Esophagus squamous epithelium (tissue), 5 donors: ENCODE results near the gene ZNF532. TPM values are rescaled to one million over a fixed set of nuclear protein-coding genes. Genes with fewer than 3 reads are reported as not detected.

Experiments
- DNase-seq: peaks from one replicate; lab custom pipeline; 2025; lab: John Stamatoyannopoulos, UW
- H3K27ac ChIP-seq, 4 donors: fragments of 200-600 bp; sonication (generic); one replicate each; pipeline ENCODE4 v1.5.1; 2016 to 2019; ENCODE audit warnings: mild to moderate bottlenecking in 1 of 4
- H3K27me3 ChIP-seq, 4 donors: fragments of 200-600 bp; sonication (generic); 1 replicate in 3 of 4; 2 replicates in 1 of 4; pipeline versions ENCODE4 v1.5.1 to v1.6.0; 2017 to 2021; ENCODE audit warnings: antibody characterized with exemption in 1 of 4
- H3K36me3 ChIP-seq, 3 donors: fragments of 200-600 bp; sonication (generic); one replicate each; pipeline ENCODE4 v1.5.1; 2016 to 2019
- H3K4me1 ChIP-seq, 3 donors: fragments of 200-600 bp; sonication (generic); one replicate each; pipeline ENCODE4 v1.5.1; 2017 to 2019
- H3K4me3 ChIP-seq, 4 donors: fragments of 200-600 bp; sonication (generic); 1 replicate in 3 of 4; 2 replicates in 1 of 4; pipeline ENCODE4 v1.5.1; 2016 to 2019; ENCODE audit warnings: mild to moderate bottlenecking in 2 of 4, moderate library complexity in 1 of 4
- H3K9me3 ChIP-seq, 3 donors: fragments of 200-600 bp; sonication (generic); one replicate each; pipeline ENCODE4 v1.5.1; 2016 to 2019
- POLR2A ChIP-seq, 4 donors: fragments of 450-650 bp; IDR thresholded peaks; one replicate each; pipeline ENCODE4 v1.6.1; 2017; ENCODE audit warnings: antibody characterized with exemption in 4 of 4, mild to moderate bottlenecking in 4 of 4, moderate library complexity in 3 of 4
- WGBS, 2 donors: methylation state at CpG; one replicate each; pipeline ENCODE4 v1.1.5; 2018; 5-methylcytosine and 5-hydroxymethylcytosine counted together
- intact Hi-C: fragments of 100-400 bp; cut with DNase I; formaldehyde crosslinking; loops from one replicate; pipeline ENCODE4 v1.15.0; 2022
- total RNA-seq, 4 donors: library from RNA; depleted of rRNA; stranded (reverse); fragments of >200 nt; gene quantifications; one replicate each; pipeline ENCODE4 v1.1.0, GENCODE V29; 2016
- TF ChIP-seq, protein P1 (sequence below), 6 experiments: fragments of 450-650 bp in 4 of 6; fragments of 200-600 bp in 2 of 6; sonication (generic) in 2 of 6; IDR thresholded peaks; one replicate each; pipeline ENCODE4 v1.5.1; 2016 to 2019; ENCODE audit warnings: antibody characterized with exemption in 6 of 6, mild to moderate bottlenecking in 4 of 6, moderate library complexity in 4 of 6
- donor health status: DM: yes; HTN: yes; CAD: no.

ZNF532 gene
- total RNA-seq, 4 donors from 2014 or later, result 30.7 to 52.3 (median 32.6) TPM

DNA sequence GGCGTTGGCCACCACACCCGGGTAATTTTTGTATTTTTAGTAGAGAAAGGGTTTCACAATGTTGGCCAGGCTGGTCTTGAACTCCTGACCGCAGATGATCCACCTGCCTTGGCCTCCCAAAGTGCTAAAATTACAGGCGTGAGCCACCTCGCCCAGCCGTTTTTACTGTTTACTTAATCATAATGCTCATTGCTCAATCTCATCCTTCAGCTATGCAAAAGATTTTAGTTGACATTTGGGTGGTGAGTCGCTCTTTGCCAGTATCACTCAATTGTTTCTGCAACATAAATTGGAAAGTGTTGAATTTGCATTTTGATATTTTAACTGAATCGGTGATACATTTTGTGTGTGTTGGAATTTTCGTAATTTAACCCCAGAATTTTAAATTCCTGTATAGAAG, 7.8 kb upstream of the ZNF532 start:
- no peaks in the 10 kb centered on the region for H3K27me3 ChIP-seq
- TF ChIP-seq POLR2A (IDR thresholded peaks at IDR 0.05), result no peak
- TF ChIP-seq, protein P1, sequence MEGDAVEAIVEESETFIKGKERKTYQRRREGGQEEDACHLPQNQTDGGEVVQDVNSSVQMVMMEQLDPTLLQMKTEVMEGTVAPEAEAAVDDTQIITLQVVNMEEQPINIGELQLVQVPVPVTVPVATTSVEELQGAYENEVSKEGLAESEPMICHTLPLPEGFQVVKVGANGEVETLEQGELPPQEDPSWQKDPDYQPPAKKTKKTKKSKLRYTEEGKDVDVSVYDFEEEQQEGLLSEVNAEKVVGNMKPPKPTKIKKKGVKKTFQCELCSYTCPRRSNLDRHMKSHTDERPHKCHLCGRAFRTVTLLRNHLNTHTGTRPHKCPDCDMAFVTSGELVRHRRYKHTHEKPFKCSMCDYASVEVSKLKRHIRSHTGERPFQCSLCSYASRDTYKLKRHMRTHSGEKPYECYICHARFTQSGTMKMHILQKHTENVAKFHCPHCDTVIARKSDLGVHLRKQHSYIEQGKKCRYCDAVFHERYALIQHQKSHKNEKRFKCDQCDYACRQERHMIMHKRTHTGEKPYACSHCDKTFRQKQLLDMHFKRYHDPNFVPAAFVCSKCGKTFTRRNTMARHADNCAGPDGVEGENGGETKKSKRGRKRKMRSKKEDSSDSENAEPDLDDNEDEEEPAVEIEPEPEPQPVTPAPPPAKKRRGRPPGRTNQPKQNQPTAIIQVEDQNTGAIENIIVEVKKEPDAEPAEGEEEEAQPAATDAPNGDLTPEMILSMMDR (IDR thresholded peaks at IDR 0.05), result no peak
- H3K4me1 ChIP-seq, result peaks cover 0 to 34% (median 12%) of the 10 kb centered on the region in 3 donors
- WGBS, 2 donors, result 52 to 55% methylated on average over 8 to 9 of the region's 9 CpGs
- no peaks in the 10 kb centered on the region for H3K9me3 ChIP-seq
- intact Hi-C loops, result loop anchor here (10.0 kb wide), 1 partner anchor 72 kb away; no protein-coding TSS in a partner anchor
- no peak overlapping the region for H3K4me3 ChIP-seq
- no peaks in the 10 kb centered on the region for H3K36me3 ChIP-seq
- H3K27ac ChIP-seq, result no peak overlapping the region
- DNase-seq, result no peak

- H3K27ac ChIP-seq, result peak overlapping the region in 3 of 4 donors; percentile 47 to 64 (median 63)
- TF ChIP-seq, protein P1 (IDR thresholded peaks at IDR 0.05), result no peak
- TF ChIP-seq POLR2A (IDR thresholded peaks at IDR 0.05), result no peak
- H3K9me3 ChIP-seq, result no peaks in the 10 kb centered on the region
- intact Hi-C loops, result loop anchor here (10.0 kb wide), 1 partner anchor 74 kb away; no protein-coding TSS in a partner anchor
- H3K4me1 ChIP-seq, result peaks cover 10 to 50% (median 15%) of the 10 kb centered on the region in 3 donors
- H3K27me3 ChIP-seq, result no peaks in the 10 kb centered on the region
- 71 to 72% methylated on average over 11 of the region's 11 CpGs for WGBS, 2 donors
- no peak overlapping the region for H3K4me3 ChIP-seq
- H3K36me3 ChIP-seq, result no peaks in the 10 kb centered on the region
- DNase-seq, result no peak
These were observed 5.8 kb upstream of the ZNF532 start for GRCh38 chr18:58858591-58859468.

- DNase-seq, result no peak
- peak overlapping the region in 3 of 4 donors; percentile 12 to 63 (median 47) for H3K27ac ChIP-seq
- no peak for TF ChIP-seq POLR2A (IDR thresholded peaks at IDR 0.05)
- TF ChIP-seq, protein P1 (IDR thresholded peaks at IDR 0.05), result no peak
- H3K27me3 ChIP-seq, result no peaks in the 10 kb centered on the region
- no peak overlapping the region for H3K4me3 ChIP-seq
- peaks cover 21 to 61% (median 21%) of the 10 kb centered on the region in 3 donors for H3K4me1 ChIP-seq
- no peaks in the 10 kb centered on the region for H3K36me3 ChIP-seq
- intact Hi-C loops, result loop anchor here (10.0 kb wide), 1 partner anchor 75 kb away; no protein-coding TSS in a partner anchor
- WGBS, 2 donors, result 67 to 73% methylated on average over 5 of the region's 5 CpGs
- H3K9me3 ChIP-seq, result no peaks in the 10 kb centered on the region
These were observed 4.8 kb upstream of the ZNF532 start for GRCh38 chr18:58859907-58860306.

- Histone ChIP-seq H3K27me3 (no peaks in the 10 kb centered on the region), H3K27ac (peak overlapping the region in 2 of 4 donors; percentile 47 to 63), H3K9me3 (no peaks in the 10 kb centered on the region), H3K36me3 (peaks cover 0 to 5% (median 0%) of the 10 kb centered on the region in 3 donors), H3K4me1 (peaks cover 21 to 70% (median 30%) of the 10 kb centered on the region in 3 donors), H3K4me3 (peak overlapping the region in 1 of 4 donors; percentile 5)
- no peak for TF ChIP-seq POLR2A (IDR thresholded peaks at IDR 0.05)
- TF ChIP-seq, protein P1 (IDR thresholded peaks at IDR 0.05), result no peak
- WGBS, 2 donors, result 36 to 51% methylated on average over 7 of the region's 7 CpGs
- no peak for DNase-seq
- intact Hi-C loops, result no loop called here
These were observed 3.9 kb upstream of the ZNF532 start for GRCh38 chr18:58860747-58861231.

DNA sequence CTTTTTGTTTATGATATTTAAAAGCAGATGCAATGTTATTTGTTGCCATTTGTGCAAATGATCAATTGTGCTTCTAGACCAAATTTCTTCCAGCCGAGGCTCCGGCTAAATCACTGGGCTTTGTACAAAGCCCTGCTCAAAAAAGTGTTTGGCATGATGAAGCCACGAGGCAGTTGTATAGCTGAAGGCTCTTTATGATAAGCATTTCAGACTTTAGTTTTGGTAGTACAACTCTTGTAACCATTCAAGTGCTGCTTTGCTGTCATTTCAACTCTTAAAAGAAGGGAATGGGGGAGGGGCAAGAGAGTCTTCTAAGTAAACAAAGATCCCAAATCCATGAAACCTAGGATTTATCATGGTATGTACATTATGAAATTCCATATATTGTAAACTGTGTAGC, 3.3 kb upstream of the ZNF532 start:
- H3K9me3 ChIP-seq, result no peaks in the 10 kb centered on the region
- DNase-seq, result no peak
- peaks cover 21 to 76% (median 33%) of the 10 kb centered on the region in 3 donors for H3K4me1 ChIP-seq
- H3K27me3 ChIP-seq, result no peaks in the 10 kb centered on the region
- H3K36me3 ChIP-seq, result peaks cover 0 to 11% (median 0%) of the 10 kb centered on the region in 3 donors
- WGBS, 2 donors, result 79 to 80% methylated on average over 3 of the region's 3 CpGs
- H3K27ac ChIP-seq, result peak overlapping the region in 2 of 4 donors; percentile 47 to 63
- TF ChIP-seq, protein P1 (IDR thresholded peaks at IDR 0.05), result no peak
- TF ChIP-seq POLR2A (IDR thresholded peaks at IDR 0.05), result no peak
- intact Hi-C loops, result no loop called here
- H3K4me3 ChIP-seq, result no peak overlapping the region
